GM12891 (cell line): ENCODE measurements around the gene NUDC.

Experiments
- POLR2A ChIP-seq: IDR thresholded peaks from 2 replicates; pipeline ENCODE4 v1.6.1; 2011; ENCODE audit warnings: low read depth, low read length, control low read depth
- POLR2AphosphoS5 ChIP-seq: IDR thresholded peaks from 2 replicates; pipeline ENCODE4 v1.6.1; 2011; ENCODE audit warnings: low read depth, low read length, control low read depth
- TAF1 ChIP-seq: IDR thresholded peaks from 2 replicates; pipeline ENCODE4 v1.6.1; 2011; ENCODE audit warnings: low read depth, low read length, control low read depth

GRCh38 chr1:26994020-26994786, 72.7 kb downstream of the NUDC start:
- TF ChIP-seq POLR2A (no peak), POLR2AphosphoS5 (no peak), TAF1 (no peak)
